HG03469 (cell line): ENCODE results near the gene MYADML2.

Source experiments
- ATAC-seq: cut with Tn5 transposase; IDR thresholded peaks from one replicate; pipeline ENCODE4 v1.9.1; 2021; ENCODE audit warnings: mild to moderate bottlenecking, moderate library complexity, moderate number of reproducible peaks; ENCODE audit not compliant: unreplicated experiment

The MYADML2 gene

DNA sequence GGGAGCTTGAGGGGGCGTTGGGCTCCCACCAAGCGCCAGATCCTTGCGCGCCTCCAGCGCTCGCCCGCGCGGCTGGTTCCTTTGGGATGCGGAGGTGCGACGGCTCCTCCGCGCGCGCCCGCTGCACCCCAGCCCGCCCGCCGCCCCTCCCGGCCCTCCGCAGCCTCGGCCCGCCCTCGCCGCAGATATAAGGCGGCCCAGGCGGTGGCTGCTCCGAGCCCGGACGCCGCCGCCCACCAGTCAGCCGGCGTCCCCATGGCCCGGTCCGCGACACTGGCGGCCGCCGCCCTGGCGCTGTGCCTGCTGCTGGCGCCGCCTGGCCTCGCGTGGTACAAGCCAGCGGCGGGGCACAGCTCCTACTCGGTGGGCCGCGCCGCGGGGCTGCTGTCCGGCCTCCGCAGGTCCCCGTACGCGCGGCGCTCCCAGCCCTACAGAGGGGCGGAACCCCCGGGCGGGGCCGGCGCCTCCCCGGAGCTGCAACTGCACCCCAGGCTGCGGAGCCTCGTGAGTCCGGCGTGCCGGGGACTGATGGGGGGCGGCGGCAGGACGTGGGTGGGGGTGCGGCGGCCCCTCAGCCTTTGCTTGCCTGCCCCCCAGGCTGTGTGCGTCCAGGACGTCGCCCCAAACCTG lies 44.9 kb downstream of the MYADML2 start, which contains the start of gene NPB:
Gene NPB, plus strand, starts transcription at position 216 of the 630 bp plus-strand sequence. Its CDS starts 40 bp downstream, at position 256.
- ATAC-seq, result no peak

DNA sequence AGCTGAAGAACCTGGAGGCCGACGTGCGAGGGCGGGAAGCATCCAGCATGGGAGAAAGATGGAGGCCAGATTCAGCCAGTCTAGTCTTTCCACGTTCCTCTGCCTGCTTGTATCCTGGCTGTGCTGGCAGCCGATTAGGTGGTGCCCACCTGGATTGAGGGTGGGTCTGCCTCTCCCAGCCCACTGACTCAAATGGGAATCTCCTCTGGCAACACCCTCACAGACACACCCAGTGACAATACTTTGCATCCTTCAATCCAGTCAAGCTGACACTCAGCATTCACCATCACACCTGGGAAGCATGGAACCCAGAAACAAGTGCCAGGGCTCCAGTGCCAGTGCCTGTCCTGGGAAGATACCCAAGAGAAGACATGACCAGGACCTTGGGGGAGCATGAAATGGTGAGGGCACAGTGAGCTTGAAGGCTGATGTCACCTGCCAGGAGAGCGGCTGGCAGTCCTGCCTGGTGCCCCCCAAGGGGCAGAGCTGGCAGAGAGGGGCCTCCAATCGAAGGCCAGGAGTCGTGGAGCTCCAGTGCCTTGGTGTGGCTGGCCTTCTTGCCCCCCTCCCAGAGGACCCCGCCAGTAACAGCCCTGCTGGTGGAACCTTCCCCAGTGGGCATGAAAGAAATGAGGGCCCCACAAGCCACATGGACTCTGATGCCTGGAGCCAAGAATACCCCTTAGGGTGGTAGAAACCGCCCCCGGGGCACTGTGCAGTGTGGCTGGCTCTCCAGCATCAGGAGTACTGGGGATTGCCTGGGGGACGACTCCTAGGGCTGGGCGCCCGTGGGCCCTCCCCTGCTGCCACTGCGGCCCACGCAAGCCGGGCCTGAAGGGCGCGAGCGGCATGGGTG lies 45.6 kb downstream of the MYADML2 start:
- no peak for ATAC-seq

DNA sequence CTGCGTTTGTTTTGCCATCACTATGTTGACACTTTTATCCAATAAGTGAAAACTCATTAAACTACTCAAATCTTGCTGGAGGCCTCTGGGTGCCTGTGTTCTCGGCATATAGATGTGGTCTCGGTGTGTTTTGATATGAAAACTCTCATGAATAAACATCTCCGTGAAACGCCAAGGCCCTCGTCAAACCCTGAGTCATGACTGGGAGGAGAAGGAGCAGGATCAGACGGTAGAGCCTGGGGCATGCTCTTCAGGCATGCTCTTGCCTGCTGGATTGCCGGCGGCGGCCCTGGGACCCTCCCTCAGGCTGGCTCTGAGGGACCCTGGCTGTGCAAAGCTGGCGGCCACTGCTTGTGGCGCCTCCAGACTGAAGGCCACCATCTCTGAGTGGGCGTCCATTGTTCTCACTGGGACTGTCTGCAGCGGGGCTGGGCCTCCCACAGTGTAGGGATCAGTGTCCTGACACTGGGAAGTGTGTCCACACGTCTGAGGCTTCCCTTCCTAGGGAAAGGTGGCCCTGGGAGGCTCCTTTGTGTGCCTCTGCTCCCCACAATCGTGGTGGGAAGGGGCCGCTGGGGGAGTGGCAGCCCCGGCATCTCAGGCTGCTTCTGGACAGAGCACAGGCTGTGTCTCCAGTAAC lies 46.7 kb downstream of the MYADML2 start:
- no peak for ATAC-seq

DNA sequence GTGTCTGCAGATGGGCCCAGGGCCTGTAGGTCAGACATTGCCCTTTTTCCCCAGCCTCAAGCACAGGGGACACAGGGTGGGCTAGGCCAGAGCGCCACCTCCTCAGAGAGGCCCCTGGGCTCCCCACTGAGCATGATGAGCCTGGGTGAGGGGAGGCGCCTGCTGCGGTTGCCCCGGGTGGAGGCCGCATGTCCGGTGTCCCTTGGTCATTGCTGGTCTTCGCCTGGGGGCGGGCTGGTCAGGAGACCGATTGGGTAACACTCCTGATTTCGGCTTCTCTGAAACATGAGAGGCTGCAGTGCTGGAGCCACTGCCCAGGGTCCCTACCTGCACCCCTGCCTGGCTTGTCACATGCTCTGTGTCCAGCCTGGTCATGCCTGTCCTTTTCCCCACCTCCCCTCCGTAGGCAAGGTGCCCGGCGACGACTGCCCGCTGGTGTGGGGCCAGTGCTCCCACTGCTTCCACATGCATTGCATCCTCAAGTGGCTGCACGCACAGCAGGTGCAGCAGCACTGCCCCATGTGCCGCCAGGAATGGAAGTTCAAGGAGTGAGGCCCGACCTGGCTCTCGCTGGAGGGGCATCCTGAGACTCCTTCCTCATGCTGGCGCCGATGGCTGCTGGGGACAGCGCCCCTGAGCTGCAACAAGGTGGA lies 47.4 kb downstream of the MYADML2 start:
- no peak for ATAC-seq

DNA sequence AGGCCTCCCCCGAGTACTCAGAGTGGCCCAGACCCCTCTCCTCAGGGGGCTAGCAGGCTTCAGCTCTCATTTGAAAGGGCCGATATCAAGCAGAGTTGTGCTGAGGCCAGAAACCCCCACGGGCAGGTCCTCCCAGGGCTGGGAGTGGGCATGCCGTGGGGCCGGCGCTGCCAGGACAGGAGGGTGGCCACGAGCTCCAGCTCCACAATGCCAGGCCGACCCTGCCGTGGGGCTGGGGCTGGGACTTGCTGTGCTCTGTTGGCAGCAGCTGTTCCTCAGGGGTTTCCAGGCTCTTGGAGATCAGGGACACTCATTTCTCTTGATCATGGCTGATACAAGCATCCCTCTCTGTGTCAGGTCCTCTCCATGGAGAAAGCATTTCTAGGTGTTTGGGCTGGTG lies 48.1 kb downstream of the MYADML2 start:
- no peak for ATAC-seq

DNA sequence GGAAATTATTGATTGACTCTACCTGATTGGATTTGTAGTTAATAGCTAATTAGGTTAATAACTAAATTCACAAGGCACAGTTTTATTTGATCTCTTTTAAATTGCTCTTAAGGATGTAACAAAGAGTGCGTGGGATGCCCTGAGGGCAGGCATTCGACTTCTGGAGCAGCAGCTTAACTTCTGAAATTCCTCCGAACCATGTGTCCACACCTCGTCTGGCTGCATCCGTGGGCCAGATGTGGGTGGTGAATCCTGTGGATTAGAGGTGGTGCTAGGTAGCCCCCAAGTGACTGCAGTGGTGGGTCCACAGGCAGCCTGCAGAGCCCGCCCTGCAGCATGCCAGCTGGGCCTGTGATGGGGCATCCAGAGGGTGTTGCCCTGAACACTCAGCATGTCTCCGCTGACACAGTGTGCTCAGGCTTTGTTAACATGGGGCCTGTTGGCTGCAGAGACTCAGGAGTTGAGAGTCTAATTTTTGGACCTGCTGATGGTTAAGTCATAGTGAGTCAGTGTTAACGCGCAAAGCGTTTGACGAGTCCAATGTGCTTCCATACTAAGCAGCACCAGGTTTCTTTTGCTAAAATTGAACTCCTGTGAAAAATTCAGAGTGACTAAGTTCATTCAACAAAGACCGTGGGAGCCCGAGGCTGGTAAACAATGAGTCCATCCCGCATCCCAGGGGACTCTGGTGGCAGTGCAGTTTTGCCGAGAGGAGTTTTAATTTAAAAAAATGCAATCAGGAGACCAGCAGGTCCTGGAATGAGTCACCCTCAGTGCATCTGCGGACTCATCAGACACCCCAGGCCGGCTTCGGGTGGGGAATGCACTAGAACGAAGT lies 48.8 kb downstream of the MYADML2 start:
- no peak for ATAC-seq

DNA sequence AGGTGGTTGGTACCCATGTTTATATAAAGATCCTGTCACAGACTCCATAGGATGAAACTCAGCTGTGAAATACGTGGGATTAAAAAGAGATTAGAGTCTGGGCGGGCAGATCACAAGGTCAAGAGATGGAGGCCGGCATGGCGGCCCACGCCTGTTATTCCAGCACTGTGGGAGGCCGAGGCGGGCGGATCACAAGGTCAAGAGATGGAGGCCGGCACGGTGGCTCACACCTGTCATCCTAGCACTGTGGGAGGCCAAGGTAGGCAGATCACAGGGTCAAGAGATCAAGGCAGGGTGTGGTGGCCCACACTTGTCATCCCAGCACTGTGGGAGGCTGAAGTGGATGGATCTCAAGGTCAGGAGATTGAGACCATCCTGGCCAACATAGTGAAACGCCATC lies 51.6 kb downstream of the MYADML2 start:
- ATAC-seq, result no peak

DNA sequence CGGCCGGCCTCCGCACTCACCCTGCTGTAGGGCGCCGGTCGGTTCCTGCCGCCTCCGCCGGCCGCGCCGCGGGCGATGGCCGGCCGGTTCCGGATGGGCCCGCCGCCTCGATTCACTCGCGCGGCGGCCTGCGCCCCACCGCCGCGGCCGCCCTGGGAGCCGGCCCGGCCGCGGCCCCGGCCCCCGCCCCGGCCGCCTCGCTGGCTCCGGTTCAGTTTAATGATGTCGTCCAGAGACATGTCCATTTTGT lies 55.8 kb downstream of the MYADML2 start:
- no peak for ATAC-seq

DNA sequence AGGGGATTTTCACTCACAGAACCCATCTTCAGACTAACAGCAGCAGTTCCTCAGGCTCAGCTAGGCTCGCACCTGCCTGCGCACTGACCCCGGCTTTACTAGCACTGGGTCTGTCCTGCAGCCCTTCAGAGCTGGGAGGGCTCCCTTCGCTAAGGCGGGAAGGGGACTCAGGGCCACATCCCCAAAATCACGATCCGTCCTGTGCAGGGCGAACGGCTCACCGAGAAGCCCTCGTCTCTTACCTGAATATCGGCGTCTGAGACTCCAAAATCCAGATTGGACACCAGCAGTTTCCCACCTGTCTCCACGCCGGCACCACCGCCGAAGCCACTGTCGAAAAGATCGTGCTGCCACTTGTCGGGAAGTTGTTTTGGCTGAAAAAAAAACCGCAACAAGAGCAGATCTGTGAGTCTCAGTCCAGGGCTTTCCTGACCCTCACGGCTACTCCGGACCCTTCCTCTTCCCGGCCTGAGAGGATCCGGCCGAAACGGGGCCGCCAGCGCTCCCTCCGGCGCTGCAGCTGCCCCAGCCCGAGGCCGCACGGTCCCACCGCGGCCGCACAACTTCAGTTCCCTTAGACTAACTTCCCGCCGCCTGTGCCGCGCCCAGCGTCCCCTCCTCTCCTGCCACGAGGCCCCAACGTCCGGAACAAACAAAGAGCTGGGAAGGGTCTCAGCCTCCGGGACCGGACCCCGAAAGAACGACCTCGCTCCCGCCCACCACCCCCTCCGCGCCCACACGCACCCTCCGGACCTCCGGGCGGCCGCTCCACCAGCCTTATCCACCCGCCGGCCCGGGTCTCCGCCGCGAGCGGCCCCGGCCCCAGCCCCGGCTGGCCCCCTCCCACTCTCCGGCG lies 56.4 kb downstream of the MYADML2 start:
- no peak for ATAC-seq
